HepG2 (cell line): Measurements from ENCODE around the gene EDNRB. TPM values are rescaled to one million over a fixed set of nuclear protein-coding genes. Genes with fewer than 3 reads are reported as not detected.

ENCODE experiments used
- ATAC-seq: fragments of 200-7000 bp; cut with Tn5 transposase; 3 replicates; pipeline ENCODE4 v1.9.1; 2020; ENCODE audit warnings: mild to moderate bottlenecking, moderate library complexity
- BruUV-seq: library from RNA; stranded (reverse); fragments of 400-500 nt; replicated peaks from 2 replicates; lab custom pipeline; 2021; lab: Mats Ljungman, UMichigan
- CTCF ChIA-PET: fragments of 300-600 bp; formaldehyde crosslinking; extraction: SDS; loops from one replicate; lab custom pipeline; 2021; ENCODE audit warnings: low total read pairs, inconsistent platforms, low intra/inter-chr PET ratio; lab: Yijun Ruan, JAX
- POLR2A ChIA-PET: fragments of 350-600 bp; sonication (Branson Sonifier 250); formaldehyde crosslinking; loops from one replicate; lab custom pipeline; 2020; ENCODE audit warnings: antibody characterized with exemption, inconsistent platforms; lab: Yijun Ruan, JAX
- DNase-seq: peaks from one replicate; pipeline ENCODE4 v3.0.0-alpha.2; 2015; ENCODE audit warnings: low spot score
- FAIRE-seq: peaks from 3 replicates; lab custom pipeline; 2011; peaks lifted over from hg19 to GRCh38; lab: Jason Lieb, UNC
- H2AFZ ChIP-seq: one replicate; pipeline ENCODE4 v1.6.1; 2011; ENCODE audit warnings: low read length, inconsistent platforms
- H3K27ac ChIP-seq: fragments of 300-600 bp; 3 replicates; pipeline ENCODE4 v1.8.0; 2011; ENCODE audit warnings: mixed run types, mild to moderate bottlenecking, mixed read lengths, low read length, inconsistent platforms; ENCODE audit not compliant: insufficient read depth; ENCODE audit errors: extremely low read length
- H3K27me3 ChIP-seq, 2 experiments: fragments of 200-600 bp in 1 of 2; 2 replicates in 1 of 2; 3 replicates in 1 of 2; pipeline versions ENCODE4 v1.6.0 to v1.8.0; 2011; ENCODE audit warnings: low read length in 2 of 2, mild to moderate bottlenecking in 2 of 2, moderate library complexity in 2 of 2, inconsistent platforms in 1 of 2; ENCODE audit not compliant: insufficient read depth in 2 of 2, control insufficient read depth in 1 of 2
- H3K36me3 ChIP-seq, 2 experiments: fragments of 200-600 bp in 1 of 2; replicated peaks in 1 of 2; 2 replicates in 1 of 2; 3 replicates in 1 of 2; pipeline versions ENCODE4 v1.5.1 to v1.8.0; 2011; ENCODE audit warnings: low read length in 2 of 2, inconsistent platforms in 1 of 2; ENCODE audit not compliant: insufficient read depth in 2 of 2, control insufficient read depth in 1 of 2
- H3K4me1 ChIP-seq: 2 replicates; pipeline ENCODE4 v1.5.1; 2012; ENCODE audit warnings: low read length, inconsistent platforms; ENCODE audit not compliant: insufficient read depth
- H3K4me2 ChIP-seq: 2 replicates; pipeline ENCODE4 v1.6.0; 2011; ENCODE audit warnings: low read depth, low read length, inconsistent platforms
- H3K4me3 ChIP-seq, 3 experiments: fragments of 200-600 bp in 1 of 3; sonication (generic), shearing (Covaris generic) in 1 of 3; replicated peaks in 1 of 3; 2 replicates each; pipeline ENCODE4 v1.5.1; 2011 to 2016; ENCODE audit warnings: low read length in 3 of 3, inconsistent platforms in 2 of 3, low read depth in 2 of 3, mild to moderate bottlenecking in 2 of 3, control low read depth in 1 of 3, mixed read lengths in 1 of 3; ENCODE audit not compliant: insufficient read depth in 1 of 3
- H3K79me2 ChIP-seq: one replicate; pipeline ENCODE4 v1.6.1; 2011; ENCODE audit warnings: low read length, inconsistent platforms; ENCODE audit not compliant: insufficient read depth
- H3K9ac ChIP-seq: 2 replicates; pipeline ENCODE4 v1.6.0; 2011; ENCODE audit warnings: mild to moderate bottlenecking, low read depth, low read length, inconsistent platforms; ENCODE audit not compliant: insufficient read depth
- H3K9me3 ChIP-seq: 2 replicates; pipeline ENCODE4 v1.5.1; 2012; ENCODE audit warnings: mild to moderate bottlenecking, low read length
- H4K20me1 ChIP-seq: 2 replicates; pipeline ENCODE4 v1.6.0; 2011; ENCODE audit warnings: inconsistent platforms, mild to moderate bottlenecking, low read length, moderate library complexity; ENCODE audit not compliant: insufficient read depth
- ARNT2 ChIP-seq: sonication (generic); formaldehyde crosslinking; IDR thresholded peaks from 2 replicates; pipeline ENCODE4 v1.8.0; 2022; ENCODE audit warnings: mild to moderate bottlenecking, low read depth, missing genetic modification reagents, moderate library complexity
- ATAD3A ChIP-seq: sonication (generic); formaldehyde crosslinking; IDR thresholded peaks from 2 replicates; pipeline ENCODE4 v1.4.0; 2020; ENCODE audit warnings: missing genetic modification reagents
- CBX5 ChIP-seq: sonication (generic); formaldehyde crosslinking; IDR thresholded peaks from 2 replicates; pipeline ENCODE4 v1.4.0; 2020; ENCODE audit warnings: missing genetic modification reagents, borderline replicate concordance
- DZIP1 ChIP-seq: sonication (generic); formaldehyde crosslinking; IDR thresholded peaks from 2 replicates; pipeline ENCODE4 v1.5.0; 2020; ENCODE audit warnings: mild to moderate bottlenecking, missing genetic modification reagents
- ETS1 ChIP-seq: sonication (generic); formaldehyde crosslinking; IDR thresholded peaks from 2 replicates; pipeline ENCODE4 v1.4.0; 2020; ENCODE audit warnings: missing genetic modification reagents
- JUND ChIP-seq: sonication (generic); formaldehyde crosslinking; IDR thresholded peaks from 2 replicates; pipeline ENCODE4 v1.8.0; 2022; ENCODE audit warnings: mild to moderate bottlenecking, missing genetic modification reagents
- MLX ChIP-seq: IDR thresholded peaks from 2 replicates; pipeline ENCODE4 v1.6.1; 2016
- MTERF4 ChIP-seq: sonication (generic); formaldehyde crosslinking; IDR thresholded peaks from 2 replicates; pipeline ENCODE4 v1.8.0; 2023; ENCODE audit warnings: mild to moderate bottlenecking, missing genetic modification reagents
- NCOA5 ChIP-seq: sonication (generic); formaldehyde crosslinking; IDR thresholded peaks from 2 replicates; pipeline ENCODE4 v1.4.0; 2020; ENCODE audit warnings: missing genetic modification reagents
- SYNCRIP ChIP-seq: fragments of 200-400 bp; formaldehyde crosslinking; IDR thresholded peaks from 2 replicates; pipeline ENCODE4 v1.6.1; 2018; ENCODE audit warnings: mild to moderate bottlenecking, low read depth, low read length; ENCODE audit not compliant: insufficient read depth
- TFE3 ChIP-seq: IDR thresholded peaks from 2 replicates; pipeline ENCODE4 v1.6.1; 2016
- ZBTB2 ChIP-seq: sonication (generic); formaldehyde crosslinking; IDR thresholded peaks from 2 replicates; pipeline ENCODE4 v1.8.0; 2022; ENCODE audit warnings: low read depth, missing genetic modification reagents
- ZNF589 ChIP-seq: sonication (generic); formaldehyde crosslinking; conservative IDR thresholded peaks from 2 replicates; pipeline ENCODE4 v1.8.0; 2022; ENCODE audit warnings: mild to moderate bottlenecking, moderate library complexity, missing genetic modification reagents
- ZUFSP ChIP-seq: sonication (generic); formaldehyde crosslinking; IDR thresholded peaks from 2 replicates; pipeline ENCODE4 v1.9.0; 2021; ENCODE audit warnings: missing genetic modification reagents, mild to moderate bottlenecking, borderline replicate concordance
- WGBS: methylation state at CpG from one replicate; pipeline ENCODE4 v1.1.6; 2017; ENCODE audit warnings: low lambda C conversion rate; 5-methylcytosine and 5-hydroxymethylcytosine counted together
- in situ Hi-C: cut with HindIII; loops from 2 replicates; pipeline ENCODE4 v1.10.0; 2017; ENCODE audit warnings: low pct_unique_long_range_greater_than_20kb; ENCODE audit not compliant: extremely low pct_ligation_motif_present
- intact Hi-C: fragments of 100-400 bp; cut with micrococcal nuclease; formaldehyde crosslinking; loops from one replicate; pipeline ENCODE4 v1.10.0; 2022; ENCODE audit not compliant: unreplicated experiment
- polyA plus RNA-seq, 8 experiments: library from polyadenylated mRNA; depleted of rRNA in 3 of 8; stranded (reverse) in 7 of 8; unstranded in 1 of 8; fragments of >200 nt; fragmentation: Illumina TruSeq in 4 of 8; extraction: Trizol in 4 of 8; gene quantifications; 2 replicates each; pipeline versions ENCODE4 v1.2.1 to v1.2.3, GENCODE V29; 2011 to 2016; ENCODE audit warnings: low read depth in 4 of 8, missing spikeins in 1 of 8, mixed read lengths in 1 of 8; ENCODE audit not compliant: insufficient read depth in 1 of 8
- total RNA-seq, 5 experiments: library from RNA; depleted of rRNA; stranded (reverse); fragments of >200 nt; fragmentation: Illumina TruSeq; extraction: Trizol; gene quantifications; 2 replicates each; pipeline ENCODE4 v1.2.3, GENCODE V29; 2016; ENCODE audit warnings: low read depth in 1 of 5

EDNRB gene
- total and polyA plus RNA-seq, 2 of the 13 experiments (the other 11 are each of a cell fraction or from before 2014, with no cell fraction given), result not detected

GRCh38 chr13:77894743-77895142 is 23.9 kb downstream of the EDNRB start:
- Histone ChIP-seq H3K36me3 (no peaks in the 10 kb centered on the region), H3K4me1 (no peaks in the 10 kb centered on the region), H3K27me3 (no peaks in the 10 kb centered on the region), H3K79me2 (no peaks in the 10 kb centered on the region), H3K9ac (no peak overlapping the region), H3K27ac (no peak overlapping the region), H3K4me3 (no peak overlapping the region), H4K20me1 (no peaks in the 10 kb centered on the region), H3K4me2 (no peak overlapping the region), H3K9me3 (no peaks in the 10 kb centered on the region; the same call in 1 of the 2 replicates), H2AFZ (no peak overlapping the region)
- no TSS peak for BruUV-seq
- intact Hi-C loops, result no loop called here
- DNase-seq (no peak), ATAC-seq (no peak), FAIRE-seq (no peak)
- POLR2A ChIA-PET, result no interaction called here
- in situ Hi-C loops, result no loop called here
- CTCF ChIA-PET, result no interaction called here
- 0% methylated on average over 3 of the region's 3 CpGs for WGBS
- TF ChIP-seq ZBTB2 (CRISPR knock-in tag) (no peak), ZUFSP (CRISPR knock-in tag) (no peak), ZNF589 (CRISPR knock-in tag) (no peak), MLX (no peak), NCOA5 (no peak), ATAD3A (CRISPR knock-in tag) (no peak), DZIP1 (CRISPR knock-in tag) (no peak), ETS1 (CRISPR knock-in tag) (no peak), TFE3 (no peak), JUND (CRISPR knock-in tag) (no peak), MTERF4 (CRISPR knock-in tag) (no peak), ARNT2 (CRISPR knock-in tag) (no peak), SYNCRIP (no peak), CBX5 (CRISPR knock-in tag) (no peak)
